Fibroblast of peridontal ligament (primary cell): ENCODE results near the gene GRIA1.

Source experiments
- DNase-seq: peaks from one replicate; pipeline ENCODE4 v3.0.0-alpha.2; 2010; ENCODE audit errors: extremely low read depth

Gene GRIA1

GRCh38 chr5:153610811-153611210, 120.3 kb downstream of the GRIA1 start:
- DNase-seq: no peak

- peak; percentile 49 for DNase-seq
Measured at GRCh38 chr5:153613144-153613543, 122.7 kb downstream of the GRIA1 start.

GRCh38 chr5:153613672-153614071, 123.2 kb downstream of the GRIA1 start:
- no peak for DNase-seq

- peak; percentile 35 for DNase-seq
Measured at GRCh38 chr5:153617190-153617589, 126.7 kb downstream of the GRIA1 start.

GRCh38 chr5:153618307-153618706, 127.8 kb downstream of the GRIA1 start:
- DNase-seq: no peak

GRCh38 chr5:153618867-153619266, 128.4 kb downstream of the GRIA1 start:
- DNase-seq: no peak

- DNase-seq: no peak
Measured at GRCh38 chr5:153619771-153620170, 129.3 kb downstream of the GRIA1 start.

GRCh38 chr5:153623124-153623523, 132.7 kb downstream of the GRIA1 start:
- DNase-seq: no peak

GRCh38 chr5:153623751-153624450, 133.4 kb downstream of the GRIA1 start:
- no peak for DNase-seq

- DNase-seq: no peak
Measured at GRCh38 chr5:153624451-153624765, 133.9 kb downstream of the GRIA1 start.

- DNase-seq: no peak
Measured at GRCh38 chr5:153625826-153626354, 135.4 kb downstream of the GRIA1 start.

- DNase-seq: no peak
Measured at GRCh38 chr5:153626836-153627235, 136.4 kb downstream of the GRIA1 start.

- peak; percentile 95 for DNase-seq
Measured at GRCh38 chr5:153629027-153629895, 138.8 kb downstream of the GRIA1 start.

GRCh38 chr5:153630546-153630945, 140.1 kb downstream of the GRIA1 start:
- no peak for DNase-seq

- DNase-seq: no peak
Measured at GRCh38 chr5:153632748-153633290, 142.3 kb downstream of the GRIA1 start.

- no peak for DNase-seq
Measured at GRCh38 chr5:153636670-153637451, 146.4 kb downstream of the GRIA1 start.

GRCh38 chr5:153640293-153640692, 149.8 kb downstream of the GRIA1 start:
- DNase-seq: no peak

GRCh38 chr5:153641183-153641688, 150.8 kb downstream of the GRIA1 start:
- peak; percentile 55 for DNase-seq

- DNase-seq: no peak
Measured at GRCh38 chr5:153654504-153655200, 164.2 kb downstream of the GRIA1 start.

- no peak for DNase-seq
Measured at GRCh38 chr5:153655201-153655510, 164.7 kb downstream of the GRIA1 start.

GRCh38 chr5:153658149-153658548, 167.7 kb downstream of the GRIA1 start:
- DNase-seq: no peak
